HG02938 (cell line): ENCODE measurements around the gene SEMA4D.

ENCODE experiments used
- ATAC-seq: cut with Tn5 transposase; IDR thresholded peaks from one replicate; pipeline ENCODE4 v1.9.1; 2021; ENCODE audit warnings: mild to moderate bottlenecking, moderate library complexity; ENCODE audit not compliant: unreplicated experiment

Gene SEMA4D

DNA sequence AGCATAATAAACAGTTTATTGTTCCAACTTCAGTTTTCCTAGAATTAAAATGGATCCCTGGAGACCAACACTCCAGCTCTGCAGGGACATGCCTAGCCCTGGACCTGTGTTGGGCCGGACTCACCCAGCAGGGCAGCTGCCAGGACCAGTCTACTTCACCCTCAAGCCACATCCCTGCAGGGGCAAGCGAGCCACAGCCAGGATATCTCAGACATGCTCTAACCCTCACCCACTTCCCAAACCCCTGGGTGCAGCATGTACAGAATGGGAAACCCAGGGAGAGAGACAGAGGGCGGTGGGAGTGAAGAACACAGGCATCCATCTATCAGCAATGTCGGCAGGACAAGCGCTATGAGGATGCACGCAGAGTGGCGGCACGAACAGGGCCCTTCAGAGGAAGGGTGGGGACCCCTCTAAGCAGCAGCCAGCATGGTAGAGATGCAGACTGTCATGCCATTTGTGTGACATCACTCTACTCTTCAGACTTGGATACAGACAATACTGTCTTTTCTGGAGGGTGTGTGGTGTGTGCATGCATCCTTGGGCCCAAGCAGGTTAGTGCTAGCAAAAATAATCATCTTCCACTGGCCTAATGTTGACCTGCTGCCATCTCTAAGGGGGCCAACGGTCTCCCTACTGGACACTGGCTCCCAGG lies 83.1 kb downstream of the SEMA4D start:
- ATAC-seq = no peak

DNA sequence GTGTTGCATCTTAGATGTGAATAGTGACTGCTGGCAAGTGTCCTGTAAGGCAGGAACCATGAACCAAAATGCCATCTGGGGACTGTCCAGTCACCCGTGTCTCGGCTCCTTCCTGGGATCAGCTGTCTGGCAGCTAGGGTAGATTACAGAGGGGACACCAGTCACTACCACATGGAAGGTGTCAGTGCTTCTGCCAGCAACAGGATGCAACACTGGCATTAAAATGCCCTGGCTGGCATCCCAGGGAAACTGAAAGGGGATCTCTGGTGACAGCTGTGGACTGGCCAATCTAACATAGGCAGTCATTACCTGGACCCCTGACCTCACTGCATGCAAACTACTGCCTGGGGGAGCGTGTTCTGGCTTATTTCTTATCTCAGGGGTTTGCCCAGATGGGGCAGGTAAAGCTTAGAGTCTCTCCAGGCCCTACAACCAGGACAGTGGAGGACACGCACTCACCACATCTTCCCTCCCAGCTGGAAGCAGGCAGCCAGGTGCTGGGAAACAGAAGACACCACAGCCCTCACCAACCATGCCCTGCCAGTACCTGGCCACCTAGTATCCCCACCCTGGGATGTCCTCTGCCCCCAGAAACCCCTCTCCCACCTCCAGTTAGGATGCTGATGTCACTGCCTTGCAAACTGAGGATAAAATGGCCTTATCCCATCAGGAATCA lies 83.8 kb downstream of the SEMA4D start:
- no peak for ATAC-seq

DNA sequence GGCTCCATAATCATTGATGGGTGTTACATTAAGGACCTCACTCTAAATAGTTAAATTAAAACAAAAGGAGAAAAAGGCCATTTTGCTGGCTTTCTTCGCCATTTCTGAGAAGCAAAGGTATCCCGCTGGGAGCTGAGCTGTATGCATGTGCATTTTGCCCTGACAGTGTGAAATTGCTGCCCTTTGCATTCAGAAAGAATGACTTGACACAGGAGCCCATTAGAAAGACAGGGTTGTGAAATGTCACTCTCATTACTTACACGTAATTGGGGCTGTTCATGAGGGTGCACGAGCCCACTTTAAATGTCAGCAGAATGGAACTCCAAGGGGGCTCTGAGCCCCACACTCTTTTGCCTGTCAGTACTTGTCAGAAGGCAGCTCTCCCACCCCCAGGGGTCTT lies 85.0 kb downstream of the SEMA4D start:
- no peak for ATAC-seq

DNA sequence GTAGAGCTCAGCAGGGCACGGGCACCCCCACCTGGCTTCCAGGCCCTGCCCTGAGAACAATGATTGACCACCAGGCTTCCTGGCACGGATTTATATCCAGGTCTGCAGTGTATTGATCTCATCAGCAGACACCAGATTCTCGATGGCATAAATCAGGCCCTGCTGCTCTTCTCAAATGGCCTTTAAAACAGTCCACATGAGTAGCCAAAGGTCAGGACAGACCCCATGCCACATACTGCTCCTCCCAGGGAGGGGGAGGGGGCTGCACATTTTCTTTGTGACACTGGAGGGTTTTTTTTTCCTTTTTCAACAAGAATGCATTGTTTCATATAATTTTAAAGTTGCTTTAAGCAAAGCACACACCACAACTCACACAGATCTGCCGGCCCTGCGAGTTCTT lies 85.4 kb downstream of the SEMA4D start:
- no peak for ATAC-seq

DNA sequence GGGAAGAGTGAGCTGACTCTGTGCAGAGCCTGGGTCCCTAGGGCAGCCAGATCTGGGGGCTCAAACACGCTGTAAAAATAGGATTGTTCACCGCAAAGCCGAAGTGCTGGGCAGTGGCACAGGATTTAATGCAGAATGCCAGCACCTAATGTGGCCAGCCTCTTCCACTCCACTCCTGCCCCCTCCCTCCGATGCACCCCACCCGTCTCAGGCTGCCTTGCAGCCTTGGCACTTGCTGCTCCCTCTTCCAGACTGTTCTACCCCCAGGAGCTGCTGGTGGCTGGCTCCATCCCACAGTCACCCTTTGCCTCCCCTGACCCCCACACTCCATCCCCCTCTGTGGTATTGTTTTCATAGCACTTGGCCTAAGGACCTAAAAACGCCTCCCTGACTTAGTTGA lies 86.2 kb downstream of the SEMA4D start:
- ATAC-seq = no peak

DNA sequence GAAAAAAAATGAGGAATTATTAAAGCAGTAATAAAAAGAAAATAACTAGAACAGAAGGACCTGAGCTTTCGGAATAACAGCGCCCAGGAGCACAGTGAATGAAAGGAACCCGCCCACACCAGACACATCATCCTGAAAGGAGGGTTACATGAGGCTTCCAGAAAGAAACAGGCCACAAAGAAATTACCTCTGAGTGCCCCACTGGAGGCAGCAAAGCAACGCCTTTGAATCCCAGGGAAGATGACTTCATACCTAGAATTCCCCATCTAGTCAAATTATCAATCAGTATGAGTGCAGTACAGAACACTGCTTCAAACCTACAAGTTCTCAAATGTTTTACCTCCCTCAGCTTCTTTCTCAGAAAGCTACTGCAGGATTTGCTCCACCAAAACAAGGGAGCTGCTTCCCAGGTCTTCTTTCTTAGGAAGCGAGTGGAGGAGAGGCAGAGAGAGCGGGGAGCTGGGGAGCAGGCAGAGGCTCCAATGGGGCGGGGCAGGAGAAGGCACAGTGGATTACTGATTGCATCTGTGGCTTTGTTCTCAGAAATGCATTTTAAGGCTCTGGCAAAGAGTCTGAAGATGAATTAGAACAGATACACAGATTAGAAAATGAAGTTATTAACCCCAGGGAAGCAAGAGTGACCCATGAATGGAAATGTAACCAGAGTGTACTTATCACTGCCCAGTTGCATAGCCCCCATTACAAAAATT lies 87.1 kb downstream of the SEMA4D start:
- no peak for ATAC-seq

DNA sequence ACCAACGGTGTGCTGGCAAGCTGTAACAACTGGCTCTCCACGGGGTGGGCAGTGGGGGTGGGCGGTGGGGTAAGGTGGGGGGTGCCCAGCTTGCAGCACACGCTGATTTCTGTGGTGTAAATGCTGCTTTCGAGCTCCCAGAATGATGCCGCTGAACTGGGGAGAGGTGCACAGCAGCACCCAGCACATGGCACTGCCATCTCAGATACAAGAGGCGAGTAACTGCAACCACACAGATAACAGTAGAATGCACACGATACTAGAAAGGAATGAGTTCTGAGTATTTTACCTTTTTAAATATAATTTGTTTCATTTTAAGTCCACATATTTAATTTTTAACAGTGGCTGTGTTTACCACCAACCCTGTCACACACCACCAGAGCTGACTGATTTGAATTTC lies 87.9 kb downstream of the SEMA4D start:
- no peak for ATAC-seq

DNA sequence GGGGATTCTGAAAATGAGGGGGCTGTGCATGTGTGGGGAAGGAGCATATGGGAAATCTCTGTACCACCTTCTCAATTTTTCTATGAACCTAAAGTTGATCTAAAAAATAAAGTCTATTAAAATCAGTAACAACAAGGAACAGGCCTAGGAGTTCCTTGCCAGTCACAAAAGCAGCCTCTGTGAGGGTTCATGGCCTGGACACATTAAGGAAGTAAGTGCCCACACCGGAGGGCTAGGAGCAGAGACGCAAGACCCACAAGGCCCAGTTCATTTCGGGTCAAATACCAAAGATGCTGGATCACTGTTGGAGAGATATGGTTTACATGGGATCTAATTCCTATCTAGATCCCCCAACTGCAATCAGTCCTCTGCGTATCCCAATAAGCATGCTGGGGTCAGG lies 88.4 kb downstream of the SEMA4D start:
- ATAC-seq = no peak

DNA sequence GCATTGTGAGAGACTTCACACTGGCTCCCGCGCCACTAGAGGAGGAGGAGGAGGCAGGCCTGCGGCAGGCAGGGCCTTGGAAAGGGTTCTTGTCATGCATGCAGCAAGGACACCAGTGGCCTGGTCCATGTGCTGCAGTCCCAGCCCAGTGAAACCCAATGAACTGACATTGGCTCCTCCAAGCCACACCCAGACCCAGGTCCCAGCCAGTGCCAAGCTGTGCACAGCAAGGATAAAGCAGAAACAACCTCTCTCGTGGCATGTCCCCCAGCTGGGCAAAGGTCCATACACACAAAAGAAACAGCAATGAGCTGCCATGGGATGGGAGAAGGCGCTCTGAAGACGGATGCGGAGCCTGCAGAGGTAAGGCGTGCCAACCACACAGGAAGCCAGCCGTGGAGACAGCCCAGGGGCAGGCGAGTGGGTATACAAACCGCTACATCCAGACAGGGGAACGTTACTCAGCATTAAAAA lies 89.2 kb downstream of the SEMA4D start:
- no peak for ATAC-seq

DNA sequence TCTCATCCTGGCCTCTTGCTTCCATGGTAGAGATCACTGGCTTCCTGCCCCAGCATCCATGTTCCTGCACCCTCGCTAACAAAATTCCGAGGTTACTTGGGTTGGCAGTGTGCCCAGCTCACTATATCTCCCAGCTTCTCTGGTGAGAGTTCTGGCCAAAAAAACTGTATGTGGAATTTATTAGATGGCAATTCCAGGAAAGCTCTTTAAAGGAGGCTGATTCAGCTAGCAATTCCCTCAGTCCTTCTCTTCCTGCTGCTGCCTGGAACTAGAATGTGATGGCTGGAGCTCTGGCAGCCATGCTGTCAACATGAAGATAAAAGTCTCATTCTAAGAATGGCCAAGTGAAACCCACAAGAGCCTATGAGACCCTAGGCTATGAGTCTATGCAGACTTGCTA lies 90.8 kb downstream of the SEMA4D start:
- no peak for ATAC-seq

DNA sequence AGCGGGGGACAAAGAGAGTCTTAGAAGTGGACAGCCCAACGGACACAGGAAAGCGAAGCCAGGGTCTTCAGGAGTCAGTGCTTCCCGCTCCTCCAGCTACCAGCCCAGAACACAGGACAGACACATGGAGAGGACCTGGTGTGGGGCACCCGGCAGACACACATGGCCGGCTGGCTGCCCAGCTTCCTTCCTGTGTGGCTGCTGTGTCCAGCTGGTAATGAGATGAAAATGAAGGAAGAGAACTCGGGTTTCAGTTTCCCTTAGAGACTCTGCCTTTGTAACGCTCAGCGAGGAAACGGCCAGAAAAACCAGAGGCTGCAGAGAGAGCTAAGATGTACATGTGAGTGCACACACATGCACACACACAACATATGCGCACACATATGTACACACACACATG lies 92.1 kb downstream of the SEMA4D start:
- no peak for ATAC-seq

DNA sequence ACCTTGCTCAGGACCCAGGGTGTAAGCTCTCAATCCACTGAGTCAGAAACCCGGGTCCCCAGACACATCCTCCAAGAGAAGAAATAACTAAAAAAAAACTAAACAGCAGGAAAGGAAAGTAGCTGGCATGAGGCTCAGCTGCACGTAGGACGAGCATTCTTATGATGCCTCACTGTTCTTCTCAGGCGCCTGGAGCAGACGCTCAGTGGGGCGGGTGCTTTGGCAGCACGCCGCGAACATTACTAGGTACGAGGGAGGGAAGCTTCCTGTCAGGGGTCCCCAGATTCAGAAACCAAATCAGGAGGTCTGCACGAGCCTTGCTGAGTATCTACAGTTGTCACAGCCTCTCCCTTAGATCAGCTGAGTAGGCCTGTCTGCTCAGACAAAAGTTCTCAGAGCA lies 93.8 kb downstream of the SEMA4D start:
- ATAC-seq = no peak

DNA sequence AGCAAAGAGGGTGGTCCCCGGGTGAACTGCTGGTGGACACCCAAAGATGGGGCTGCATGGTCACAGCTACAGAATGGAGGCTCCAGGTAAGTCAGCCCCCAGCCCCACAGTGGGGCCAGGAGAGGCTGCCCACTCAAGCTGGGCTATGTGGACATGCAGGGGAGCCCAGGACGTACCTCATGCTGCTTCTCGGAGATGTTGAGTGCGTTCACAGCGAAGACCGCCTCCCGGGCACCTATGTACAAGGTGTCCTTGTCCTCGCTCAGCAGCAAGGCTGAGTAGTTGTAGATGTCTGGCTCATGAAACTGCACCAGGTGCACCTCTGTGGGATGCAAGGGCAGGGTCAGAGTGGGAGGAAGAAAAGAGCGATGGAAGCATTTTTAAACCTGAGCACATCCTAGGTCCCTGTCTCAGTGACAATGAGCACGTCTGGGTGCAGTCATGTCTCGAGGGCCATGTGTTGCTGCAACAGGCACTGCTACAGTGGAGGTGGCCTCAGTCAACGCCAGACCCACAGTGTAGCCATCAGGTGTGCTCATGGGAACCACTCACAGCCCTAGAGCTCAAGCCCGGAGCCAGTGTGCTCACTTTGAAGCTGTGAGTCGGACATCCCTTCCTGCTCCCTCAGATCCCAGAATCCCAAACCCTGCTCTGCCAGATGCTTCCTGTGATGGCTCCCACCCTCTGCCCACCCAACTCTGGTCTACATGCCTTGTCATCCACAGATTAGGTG lies 95.1 kb downstream of the SEMA4D start:
- no peak for ATAC-seq

DNA sequence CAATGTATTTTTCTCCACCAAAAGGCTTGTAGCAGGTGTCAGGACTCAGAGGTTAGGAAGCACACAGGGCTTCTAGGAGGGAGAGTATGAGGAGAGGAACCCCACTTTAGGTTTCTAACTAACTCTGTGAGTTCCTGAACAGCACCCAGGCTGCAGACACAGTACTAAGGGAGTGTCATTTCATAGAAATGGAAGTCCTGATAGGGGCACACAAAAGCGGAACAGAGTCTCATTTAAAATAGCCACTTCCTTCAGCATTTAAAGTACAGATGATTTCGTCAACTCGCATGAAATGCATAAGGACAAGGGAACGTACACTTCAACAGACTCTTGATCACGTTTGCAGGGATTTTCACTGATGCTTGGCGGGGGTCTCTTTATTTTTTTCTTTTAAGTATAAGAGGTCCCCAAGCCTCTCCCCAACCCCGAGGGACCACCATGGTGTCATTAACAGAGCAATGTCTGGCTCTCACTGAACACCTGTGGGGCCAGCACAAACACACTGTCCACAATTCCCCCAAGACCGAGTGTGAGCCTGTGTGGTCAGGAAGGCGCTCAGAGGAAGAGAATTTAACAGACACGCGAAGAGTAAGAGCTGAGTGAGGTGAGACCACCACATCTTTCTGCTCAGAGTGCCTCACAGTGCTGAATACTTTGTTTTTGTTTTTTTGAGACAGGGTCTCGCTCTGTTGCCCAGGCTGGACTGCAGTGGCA lies 97.4 kb downstream of the SEMA4D start:
- ATAC-seq = peak; percentile 79

DNA sequence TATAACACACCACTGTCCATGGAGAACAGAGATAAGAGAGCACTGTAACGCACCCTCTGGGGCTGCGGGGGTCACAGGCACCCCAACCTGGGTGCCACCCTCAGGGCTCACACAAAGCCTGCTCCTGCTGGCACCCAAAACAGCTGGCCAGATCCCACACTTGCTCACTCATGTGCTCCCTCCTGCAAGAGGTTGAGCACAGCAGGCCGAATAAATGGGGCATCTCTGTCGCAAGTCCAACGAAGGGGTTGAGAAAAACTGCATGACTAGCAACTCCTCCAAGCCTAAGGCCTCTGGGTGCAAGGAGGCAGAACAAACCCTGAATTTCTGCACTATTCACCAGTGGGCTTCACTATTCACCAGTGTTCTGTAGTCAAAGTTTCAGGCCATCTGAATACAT lies 99.3 kb downstream of the SEMA4D start:
- no peak for ATAC-seq

DNA sequence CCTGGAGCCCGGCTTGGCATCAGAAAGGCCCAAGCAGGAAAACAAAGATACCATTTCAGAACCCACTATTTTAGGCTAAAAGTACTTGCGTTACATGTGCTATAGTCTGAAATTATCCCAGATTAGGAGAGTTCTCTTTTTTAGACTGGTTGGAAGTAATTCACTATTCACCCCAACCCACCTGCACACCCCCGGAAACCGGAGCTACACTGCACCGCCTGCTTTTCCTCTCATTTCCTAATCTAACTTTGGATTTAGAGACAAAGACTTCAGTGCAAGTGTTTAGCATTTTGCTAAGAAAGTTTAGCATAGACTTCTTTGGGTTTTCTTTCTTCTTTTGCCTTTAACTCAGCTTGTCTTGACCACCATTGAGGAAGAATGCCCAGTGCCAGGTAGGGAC lies 100.4 kb downstream of the SEMA4D start:
- no peak for ATAC-seq

DNA sequence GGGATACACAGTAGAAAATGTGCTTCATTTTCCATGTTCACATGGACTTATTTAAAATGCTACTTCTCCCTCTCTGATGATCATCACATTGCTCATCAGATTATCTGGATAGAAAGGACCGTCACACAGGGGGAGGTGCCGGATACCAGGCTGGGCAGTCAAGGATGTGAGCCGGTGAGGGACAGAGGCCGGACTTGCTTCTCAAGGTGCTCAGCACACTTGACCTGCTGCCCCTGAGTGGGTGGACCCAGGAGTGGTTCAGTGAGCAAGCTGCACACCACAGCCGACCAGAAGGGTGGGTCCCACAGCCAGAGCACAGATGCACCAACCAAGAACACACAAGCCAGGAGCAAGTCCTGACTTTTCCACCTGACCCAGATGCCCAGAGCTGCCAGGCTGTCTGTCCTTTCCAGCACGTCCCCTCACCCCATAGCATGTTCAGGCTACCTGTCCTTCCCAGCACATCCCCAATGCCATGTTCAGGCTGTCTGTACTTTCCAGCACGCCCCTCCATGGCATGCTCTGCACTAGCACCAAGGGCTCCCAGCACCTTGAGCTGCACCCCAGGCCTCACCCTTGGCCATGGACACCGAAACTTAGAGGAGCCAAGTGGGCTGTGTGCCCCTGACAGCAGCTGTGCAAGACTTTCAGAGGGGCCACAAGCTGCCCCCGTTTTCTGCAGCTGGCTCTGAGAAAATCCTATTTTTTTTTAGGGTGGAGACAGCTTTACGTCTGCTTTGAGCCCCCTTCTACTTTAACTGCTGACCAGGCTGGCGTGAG lies 101.8 kb downstream of the SEMA4D start:
- no peak for ATAC-seq

DNA sequence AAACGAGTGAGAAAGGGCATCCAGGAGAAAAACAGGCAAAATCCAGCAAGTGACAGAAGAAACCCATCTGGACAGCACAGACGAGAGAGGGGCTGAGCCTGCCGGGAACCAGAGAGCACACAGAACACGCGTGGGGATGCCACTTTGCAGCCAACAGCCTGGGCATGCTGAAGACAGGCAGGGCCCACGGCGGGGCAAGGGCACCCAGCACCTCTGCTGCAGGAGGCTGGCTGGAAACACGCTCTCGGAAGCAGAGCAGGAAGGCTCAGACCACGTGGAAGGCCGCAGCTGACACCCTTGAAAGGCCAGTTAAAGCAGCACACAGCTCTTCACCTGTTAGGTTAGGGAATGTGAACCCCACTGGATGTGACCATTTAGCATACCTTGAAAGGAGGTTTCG lies 103.5 kb downstream of the SEMA4D start:
- no peak for ATAC-seq

DNA sequence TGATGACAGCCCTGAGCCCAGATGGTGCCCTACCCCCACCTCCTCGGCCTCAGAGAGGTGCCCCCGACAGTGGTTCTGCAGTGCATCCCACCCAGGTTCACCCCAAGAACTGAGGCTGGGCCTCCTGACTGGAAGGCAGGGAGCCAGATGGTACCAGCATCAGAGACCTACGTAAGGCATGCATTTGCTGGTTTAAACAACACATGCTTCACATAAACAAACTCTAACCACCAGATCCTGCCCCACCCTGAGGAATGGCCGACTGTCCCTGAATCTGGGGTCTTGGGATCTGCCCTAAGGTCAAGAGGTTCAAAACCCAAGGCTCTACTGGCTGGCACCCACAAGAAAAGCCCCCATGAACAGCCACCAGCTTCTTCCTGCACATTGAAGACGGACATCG lies 106.3 kb downstream of the SEMA4D start:
- no peak for ATAC-seq

DNA sequence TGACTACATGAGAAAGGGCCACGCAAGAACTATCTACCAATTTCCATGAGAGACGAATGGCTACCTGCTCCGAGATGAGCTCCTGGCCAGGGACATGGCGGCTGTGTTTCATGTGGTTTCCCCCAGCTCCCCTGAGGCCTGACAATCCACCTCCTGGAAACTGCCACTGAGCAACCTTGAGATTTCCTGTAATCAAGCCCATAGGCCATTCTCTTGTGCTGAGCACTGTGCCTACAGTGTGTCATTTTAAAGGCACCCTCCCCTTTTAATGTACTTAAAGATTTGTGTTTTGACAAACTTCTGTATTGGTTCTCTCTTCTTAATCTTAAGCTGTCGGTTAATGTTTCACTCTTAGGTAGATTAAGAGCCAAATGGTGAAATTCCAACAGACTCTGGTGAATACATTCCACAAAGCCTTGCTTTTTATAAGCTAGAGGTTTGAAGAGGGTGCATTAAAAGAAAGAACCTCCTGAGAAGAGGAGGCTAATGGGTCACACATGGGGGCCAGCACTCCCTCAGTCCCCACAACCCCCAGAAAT lies 107.3 kb downstream of the SEMA4D start:
- ATAC-seq = no peak
